GM18870 (cell line): ENCODE data around the gene SMIM12.
"Not testable (repeated sequence)": the region's sequence is repeated elsewhere in the genome, so short reads cannot be mapped to it uniquely, and the experiment has no call there.

Experiments
- ATAC-seq: cut with Tn5 transposase; IDR thresholded peaks from one replicate; pipeline ENCODE4 v1.9.1; 2021; ENCODE audit warnings: moderate library complexity; ENCODE audit not compliant: unreplicated experiment

Gene SMIM12

DNA sequence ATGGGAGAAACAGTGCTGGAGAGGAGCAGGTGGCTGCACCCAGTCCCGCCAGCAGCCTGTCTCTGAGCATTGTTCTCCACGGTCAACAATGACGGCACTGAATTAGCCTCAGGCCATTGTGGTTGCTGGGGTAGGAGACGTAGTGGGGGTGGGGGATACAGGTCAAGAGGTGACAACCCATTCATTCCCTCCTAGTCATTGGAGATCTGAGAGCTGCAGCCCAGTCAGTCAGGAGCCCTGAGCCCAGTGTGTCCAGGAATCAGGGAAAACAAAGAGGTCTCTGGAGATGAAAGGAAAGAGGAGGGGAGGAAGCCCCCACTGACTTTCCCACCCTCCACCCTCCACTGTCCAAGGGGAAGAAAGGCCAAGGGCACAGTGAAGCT lies 15.3 kb downstream of the SMIM12 start:
- no peak for ATAC-seq

DNA sequence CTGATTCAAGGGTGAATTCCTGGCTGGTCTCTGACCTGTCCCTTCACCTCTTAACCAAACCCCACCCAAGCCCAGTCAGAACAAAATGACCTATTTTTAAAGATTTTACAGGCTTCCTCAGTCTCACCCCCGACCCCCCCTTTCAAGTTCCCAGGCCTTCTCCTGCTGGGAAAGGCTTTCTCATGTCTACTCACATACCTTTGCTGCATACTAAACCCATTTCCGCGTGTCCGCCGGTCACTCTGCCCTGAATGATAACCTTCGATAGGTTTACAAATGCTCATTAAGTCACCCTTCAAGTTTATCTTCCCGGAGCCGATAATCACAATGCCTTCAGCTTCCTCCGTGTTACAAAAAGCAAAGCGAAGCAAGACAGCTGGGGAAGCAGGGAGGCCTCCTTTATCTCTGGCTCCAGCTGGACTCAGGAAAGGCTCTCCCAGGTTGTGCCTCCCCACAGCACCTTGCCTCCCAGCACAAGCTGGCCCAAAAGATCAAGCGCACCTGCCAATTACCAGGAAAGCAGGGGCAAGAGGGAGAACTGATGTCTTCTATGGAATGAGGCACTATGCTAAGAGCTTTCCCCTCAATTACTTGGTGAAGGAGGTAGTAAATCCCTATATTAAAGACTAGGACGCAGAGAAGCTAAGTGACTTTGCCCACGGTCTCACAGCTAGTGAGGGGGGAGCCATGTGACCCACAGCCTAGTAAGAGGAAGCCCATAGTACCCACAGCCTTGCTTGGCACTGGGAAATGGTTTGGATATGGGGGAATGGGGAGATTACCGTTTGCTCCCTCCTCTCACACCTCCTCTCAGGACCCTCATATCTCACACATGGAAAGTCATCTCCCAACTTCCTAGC lies 15.9 kb downstream of the SMIM12 start:
- ATAC-seq: no peak

GRCh38 chr1:34842952-34843371 lies 16.6 kb downstream of the SMIM12 start:
- ATAC-seq: no peak

- ATAC-seq: no peak
Measured at GRCh38 chr1:34842073-34842472, 17.5 kb downstream of the SMIM12 start.

DNA sequence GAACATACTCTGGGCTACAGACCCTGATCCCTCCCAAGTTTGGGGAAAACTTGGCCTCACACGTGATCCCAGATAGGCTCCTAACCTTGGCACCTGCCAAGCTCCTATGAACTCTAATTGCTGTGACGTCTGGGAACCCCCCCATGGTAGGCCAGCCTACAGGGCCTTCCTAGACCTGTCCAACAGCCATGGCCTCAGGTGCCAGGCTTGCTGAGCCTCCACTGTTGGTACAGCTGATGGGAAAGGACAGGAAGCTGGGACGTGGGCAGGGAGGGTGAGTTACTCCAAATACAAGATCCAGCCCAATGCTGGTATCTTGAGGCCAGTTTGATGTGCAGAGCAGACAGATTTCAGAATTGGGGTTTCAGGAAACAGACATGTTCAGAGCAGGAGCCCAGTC lies 19.1 kb downstream of the SMIM12 start:
- ATAC-seq: no peak

GRCh38 chr1:34839526-34840305 lies 19.8 kb downstream of the SMIM12 start:
- no peak for ATAC-seq

DNA sequence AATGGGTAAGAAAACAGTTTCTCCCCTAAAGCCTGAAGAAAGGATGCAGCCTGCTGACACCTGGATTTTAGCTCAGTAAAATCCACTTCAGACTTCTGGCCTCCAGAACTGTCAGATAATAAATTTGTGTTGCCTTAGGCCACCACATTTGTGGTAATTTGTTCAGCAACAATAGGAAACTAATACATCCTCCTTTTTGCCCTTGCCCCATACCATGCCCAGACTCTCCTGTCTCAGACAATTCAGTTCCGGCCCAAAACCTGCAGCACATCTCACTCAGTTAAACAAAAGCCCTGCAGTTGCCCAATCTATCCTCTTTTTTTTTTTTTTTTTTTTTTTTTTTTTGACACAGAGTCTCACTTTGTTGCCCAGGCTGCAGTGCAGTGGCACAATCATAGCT lies 25.8 kb downstream of the SMIM12 start:
- no peak for ATAC-seq

DNA sequence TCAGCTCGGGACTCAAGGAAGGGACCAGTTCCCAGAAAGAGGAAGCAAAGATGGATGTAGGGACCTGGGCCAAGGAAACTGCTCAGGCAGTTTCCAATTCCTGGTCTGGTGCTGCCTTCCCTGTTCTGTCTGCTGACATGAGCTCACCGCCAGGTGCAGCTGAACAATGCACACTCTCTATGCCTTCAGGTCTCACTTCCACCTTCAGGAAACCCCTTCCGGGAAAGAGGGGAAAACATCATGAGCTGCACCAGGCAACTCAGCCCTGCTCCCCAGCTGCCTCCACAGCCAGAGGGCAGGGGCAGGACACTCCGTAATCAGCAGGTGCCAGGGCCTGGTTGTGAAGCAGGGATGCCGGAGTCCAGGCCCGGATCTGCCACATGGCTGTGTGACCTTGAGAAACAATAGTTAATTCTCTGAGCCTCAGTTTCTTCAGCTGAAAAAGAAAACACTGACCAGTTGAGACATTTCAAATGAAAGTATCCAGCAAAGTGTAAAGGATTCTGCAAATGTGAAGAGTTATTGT lies 27.8 kb downstream of the SMIM12 start:
- ATAC-seq: no peak

DNA sequence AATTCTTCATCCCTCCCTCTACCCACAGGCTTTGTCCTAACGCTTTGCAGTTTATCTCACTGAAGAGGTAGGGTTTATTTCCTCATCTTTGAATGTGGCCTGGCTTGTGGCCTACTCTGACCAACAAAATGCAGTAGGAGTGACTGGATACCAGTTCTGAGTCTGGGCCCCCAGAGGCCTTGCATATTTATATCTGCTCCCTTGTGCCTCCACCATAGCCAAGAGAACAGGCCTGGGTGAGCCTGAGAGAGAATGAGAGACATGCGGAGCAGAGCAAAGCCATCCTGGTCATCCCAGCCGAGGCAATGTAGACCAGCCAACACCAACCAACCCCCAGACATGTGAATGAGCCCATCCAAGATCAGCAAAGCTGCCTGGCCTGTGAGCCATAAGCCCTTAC lies 30.3 kb downstream of the SMIM12 start:
- ATAC-seq: no peak

GRCh38 chr1:34828611-34829010 lies 30.9 kb downstream of the SMIM12 start:
- no peak for ATAC-seq

- no peak for ATAC-seq
Measured at GRCh38 chr1:34827341-34827941, 32.1 kb downstream of the SMIM12 start.

- ATAC-seq: no peak
Measured at GRCh38 chr1:34825455-34826091, 34.0 kb downstream of the SMIM12 start.

DNA sequence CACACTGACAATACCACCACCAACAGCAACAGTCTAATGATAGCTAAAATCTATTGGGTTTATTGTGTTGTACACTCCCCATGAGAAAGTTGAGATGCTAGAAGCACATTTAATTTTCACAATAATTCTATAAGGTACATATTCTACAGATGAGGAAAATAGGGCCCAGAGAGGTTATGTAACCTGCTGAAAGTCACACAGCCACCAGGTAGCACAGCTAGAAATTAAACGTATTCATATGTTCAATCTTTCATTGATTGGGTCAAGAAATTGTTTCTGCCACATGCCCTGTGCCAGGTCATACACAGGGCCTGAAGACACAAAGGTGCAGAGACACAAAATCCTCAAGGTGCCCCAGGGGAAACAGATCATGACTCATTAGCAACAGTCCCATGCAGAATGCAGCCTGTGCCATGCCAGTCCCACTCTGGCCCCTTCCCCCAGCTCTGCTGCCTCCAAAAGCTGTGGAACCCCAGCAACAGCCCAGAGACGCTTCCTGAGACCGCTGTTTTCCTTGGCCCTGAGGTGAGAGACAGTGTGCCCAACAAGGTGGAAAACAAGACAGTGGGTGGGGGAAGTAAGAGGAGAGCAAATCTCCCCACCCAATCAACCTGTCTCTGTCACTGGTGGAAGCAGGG lies 34.6 kb downstream of the SMIM12 start:
- ATAC-seq: no peak

- no peak for ATAC-seq
Measured at GRCh38 chr1:34822202-34822601, 37.3 kb downstream of the SMIM12 start.

DNA sequence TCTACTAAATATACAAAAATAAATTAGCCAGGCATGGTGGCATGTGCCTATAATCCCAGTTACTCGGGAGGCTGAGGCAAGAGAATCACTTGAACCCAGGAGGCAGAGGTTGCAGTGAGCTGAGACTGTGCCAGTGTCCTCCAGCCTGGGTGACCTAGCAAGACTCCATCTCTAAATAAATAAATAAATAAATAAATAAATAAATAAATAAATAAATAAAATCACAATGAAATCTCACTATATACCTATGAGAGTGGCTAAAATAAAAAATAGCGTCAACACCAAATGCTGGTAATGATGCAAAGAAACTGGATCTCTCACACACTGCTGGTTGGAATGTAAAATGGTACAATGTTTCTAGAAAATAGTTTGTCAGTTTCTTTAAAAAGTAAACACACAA lies 40.7 kb downstream of the SMIM12 start:
- ATAC-seq: not testable (repeated sequence)

- no peak for ATAC-seq
Measured at GRCh38 chr1:34816778-34817177, 42.8 kb downstream of the SMIM12 start.

DNA sequence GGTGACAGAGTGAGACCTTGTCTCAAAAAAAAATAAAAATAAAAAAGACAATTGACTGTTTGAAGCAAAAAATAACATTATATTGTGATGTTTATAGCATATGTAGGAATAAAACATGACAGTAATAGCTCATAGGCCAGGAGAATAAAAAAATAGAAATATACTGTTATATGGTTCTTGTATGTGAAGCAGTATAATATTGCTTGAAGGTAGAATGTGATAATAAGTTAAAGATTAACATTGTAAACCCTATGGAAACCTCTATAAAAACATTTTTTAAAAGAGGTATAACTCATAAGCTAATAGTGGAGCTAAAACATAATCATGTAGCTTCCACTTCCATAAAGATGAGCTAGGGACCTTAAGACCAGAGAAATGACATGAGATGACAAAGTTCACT lies 43.2 kb downstream of the SMIM12 start:
- no peak for ATAC-seq

GRCh38 chr1:34810781-34811180 lies 48.8 kb downstream of the SMIM12 start:
- not testable (repeated sequence) for ATAC-seq

DNA sequence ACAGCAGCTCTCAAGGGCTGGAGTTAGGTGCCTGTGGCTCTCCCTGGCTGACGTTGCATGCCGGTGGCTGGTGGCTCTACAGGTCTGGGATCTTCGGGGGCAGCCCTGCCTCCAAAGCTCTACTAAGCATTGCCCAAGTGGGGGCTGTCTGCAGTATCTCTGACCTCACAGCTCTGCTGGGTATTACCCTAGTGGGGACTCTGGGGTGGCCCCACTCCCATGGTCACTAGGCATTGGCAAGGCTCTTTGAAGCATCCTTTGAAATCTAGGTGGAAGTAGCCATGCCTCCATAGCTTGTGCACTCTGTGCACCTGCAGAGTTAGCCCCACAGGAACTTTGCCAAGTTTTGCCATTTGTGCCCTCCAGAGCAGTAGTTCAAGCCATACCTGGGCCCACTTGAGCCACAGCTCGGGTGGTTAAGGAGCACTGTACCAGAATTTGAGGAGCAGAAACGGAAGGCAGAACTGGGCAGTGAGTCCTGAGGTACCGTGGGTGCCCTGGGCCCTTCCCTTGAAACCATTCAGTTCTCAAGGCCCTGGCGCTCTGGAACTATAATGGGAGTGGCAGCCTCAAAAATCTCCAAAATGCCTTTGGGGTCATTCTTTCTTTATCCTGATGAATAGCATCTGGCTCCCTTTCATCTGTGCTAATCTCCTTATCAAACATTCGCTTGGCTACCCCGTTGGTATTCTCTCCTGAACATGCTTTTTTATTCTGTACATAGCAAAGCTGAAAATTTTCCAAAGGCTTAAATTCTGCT lies 51.3 kb downstream of the SMIM12 start:
- ATAC-seq: no peak

DNA sequence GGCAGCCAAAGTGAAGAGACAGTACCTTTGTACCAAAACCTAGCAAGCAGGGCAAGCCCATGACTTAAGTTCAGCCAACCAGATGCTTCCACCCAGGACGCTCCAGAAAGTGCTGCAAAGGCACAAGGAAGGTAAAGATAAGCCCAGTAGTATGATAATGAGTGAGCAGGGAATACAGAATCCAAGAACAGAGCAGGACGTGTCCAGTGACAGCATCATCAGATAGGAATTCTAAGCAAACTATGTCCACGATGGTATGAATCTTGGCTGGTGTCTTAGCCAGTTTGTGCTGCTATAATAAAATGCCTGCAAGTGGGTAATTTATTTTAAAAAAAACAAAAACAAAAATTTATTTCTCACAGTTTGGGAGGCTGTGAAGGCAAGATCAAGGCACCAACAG lies 53.2 kb downstream of the SMIM12 start:
- no peak for ATAC-seq
